HEK293 (cell line): ENCODE measurements around the gene RNF135.
"Not testable (repeated sequence)": the region's sequence is repeated elsewhere in the genome, so short reads cannot be mapped to it uniquely, and the experiment has no call there.

Source experiments
- BCL11A ChIP-seq: fragments of 450-650 bp; formaldehyde crosslinking; IDR thresholded peaks from 2 replicates; pipeline ENCODE4 v1.5.1; 2016; ENCODE audit warnings: low read depth, missing biosample characterization, missing genetic modification characterization
- HOXC10 ChIP-seq: sonication (generic); formaldehyde crosslinking; IDR thresholded peaks from 2 replicates; pipeline ENCODE4 v1.8.1; 2023; ENCODE audit warnings: mild to moderate bottlenecking, missing genetic modification reagents
- ZNF274 ChIP-seq, 2 experiments: fragments of 200-500 bp in 1 of 2; fragments of 450-650 bp in 1 of 2; sonication (Bioruptor generic) in 1 of 2; formaldehyde crosslinking in 1 of 2; IDR thresholded peaks; 2 replicates each; pipeline versions ENCODE4 v1.5.1 to v1.6.1; 2014 to 2016; ENCODE audit warnings: borderline replicate concordance in 1 of 2, inconsistent platforms in 1 of 2, low read length in 1 of 2, missing biosample characterization in 1 of 2, missing genetic modification characterization in 1 of 2
- ZNF791 ChIP-seq: fragments of 450-650 bp; formaldehyde crosslinking; IDR thresholded peaks from 2 replicates; pipeline ENCODE4 v1.5.1; 2016; ENCODE audit warnings: missing biosample characterization, missing genetic modification characterization

DNA sequence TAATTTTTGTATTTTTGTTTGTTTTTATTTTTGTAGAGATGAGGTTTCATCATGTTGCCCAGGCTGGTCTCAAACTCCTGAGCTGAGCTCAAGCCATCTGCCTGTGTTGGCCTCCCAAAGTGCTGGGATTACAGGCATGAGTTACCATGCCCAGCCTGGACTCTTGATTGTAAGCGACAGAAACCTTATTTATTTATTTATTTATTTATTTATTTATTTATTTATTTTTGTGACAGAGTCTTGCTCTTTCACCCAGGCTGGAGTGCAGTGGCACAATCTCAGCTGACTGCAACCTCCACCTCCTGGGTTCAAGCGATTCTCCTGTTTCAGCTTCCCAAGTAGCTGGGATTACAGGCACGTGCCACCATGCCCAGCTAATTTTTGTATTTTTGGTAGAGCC is 41.0 kb upstream of the RNF135 start:
- TF ChIP-seq ZNF791 (tag by site-specific recombination); HOXC10 (CRISPR knock-in tag); BCL11A; ZNF274 (IDR thresholded peaks at IDR 0.05; ENCODE audit: low read length); ZNF274 (tag by site-specific recombination; IDR thresholded peaks at IDR 0.05; ENCODE audit: borderline replicate concordance): not testable (repeated sequence)
